HFFc6 (cell line): ENCODE measurements around the gene POMP. TPM values are rescaled to one million over a fixed set of nuclear protein-coding genes. Genes with fewer than 3 reads are reported as not detected.

Experiments used
- DNase-seq: peaks from one replicate; pipeline ENCODE4 v3.0.0-alpha.2; 2018
- H3K27ac Mint-ChIP-seq: 2 replicates; pipeline ENCODE4 v1.8.0; 2020; ENCODE audit warnings: mild to moderate bottlenecking, mixed read lengths
- H3K27me3 Mint-ChIP-seq: 2 replicates; pipeline ENCODE4 v1.8.0; 2021; ENCODE audit warnings: mild to moderate bottlenecking, moderate library complexity, mixed read lengths; ENCODE audit not compliant: insufficient read depth
- H3K36me3 Mint-ChIP-seq: 2 replicates; pipeline ENCODE4 v1.8.0; 2021; ENCODE audit warnings: low read depth, mixed read lengths
- H3K4me1 Mint-ChIP-seq: 2 replicates; pipeline ENCODE4 v1.8.0; 2020; ENCODE audit warnings: low read depth, mixed read lengths
- H3K4me3 Mint-ChIP-seq: 2 replicates; pipeline ENCODE4 v1.8.0; 2020; ENCODE audit warnings: mild to moderate bottlenecking, moderate library complexity, mixed read lengths
- H3K9me3 Mint-ChIP-seq: 2 replicates; pipeline ENCODE4 v1.8.0; 2020; ENCODE audit warnings: mild to moderate bottlenecking, mixed read lengths
- total RNA-seq, 6 experiments: library from RNA; stranded (reverse); fragmentation: NEBNext Ultra II Directional; extraction: Animal tissue kit (Norgen Biotek cat#: 25700); gene quantifications; 2 replicates in 1 of 6; 3 replicates in 5 of 6; pipeline ENCODE4 v1.2.3, GENCODE V29; 2021
- TF ChIP-seq, protein P1 (sequence below): fragments of 200-600 bp; sonication (generic); IDR thresholded peaks from 2 replicates; pipeline ENCODE4 v1.5.0; 2021; ENCODE audit warnings: antibody characterized with exemption, mild to moderate bottlenecking

Gene POMP
- total RNA-seq, 6 experiments from 2014 or later = 156 to 175 (median 165) TPM

DNA sequence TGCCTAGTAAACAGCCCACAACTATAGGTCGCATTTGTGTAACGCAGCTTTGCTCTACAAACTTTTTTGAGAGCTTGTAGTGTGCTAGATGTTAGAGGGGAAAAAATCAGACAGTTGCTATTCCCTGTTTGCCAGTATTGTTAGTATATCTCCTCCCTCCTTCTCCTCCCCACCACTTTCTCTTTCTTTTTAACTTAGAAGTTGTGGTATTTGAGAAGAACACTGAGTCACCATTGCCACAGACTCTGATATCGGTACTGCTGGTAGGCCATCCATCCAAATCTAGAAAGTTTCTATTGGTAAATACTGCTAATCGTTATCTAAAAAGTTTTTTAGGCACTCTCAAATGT lies 666 bp downstream of the POMP start:
- DNase-seq = peak; percentile 48
- H3K4me1 Mint-ChIP-seq = peaks cover 67% of the 10 kb centered on the region
- peak overlapping the region; percentile 87 for H3K4me3 Mint-ChIP-seq
- TF ChIP-seq, protein P1, sequence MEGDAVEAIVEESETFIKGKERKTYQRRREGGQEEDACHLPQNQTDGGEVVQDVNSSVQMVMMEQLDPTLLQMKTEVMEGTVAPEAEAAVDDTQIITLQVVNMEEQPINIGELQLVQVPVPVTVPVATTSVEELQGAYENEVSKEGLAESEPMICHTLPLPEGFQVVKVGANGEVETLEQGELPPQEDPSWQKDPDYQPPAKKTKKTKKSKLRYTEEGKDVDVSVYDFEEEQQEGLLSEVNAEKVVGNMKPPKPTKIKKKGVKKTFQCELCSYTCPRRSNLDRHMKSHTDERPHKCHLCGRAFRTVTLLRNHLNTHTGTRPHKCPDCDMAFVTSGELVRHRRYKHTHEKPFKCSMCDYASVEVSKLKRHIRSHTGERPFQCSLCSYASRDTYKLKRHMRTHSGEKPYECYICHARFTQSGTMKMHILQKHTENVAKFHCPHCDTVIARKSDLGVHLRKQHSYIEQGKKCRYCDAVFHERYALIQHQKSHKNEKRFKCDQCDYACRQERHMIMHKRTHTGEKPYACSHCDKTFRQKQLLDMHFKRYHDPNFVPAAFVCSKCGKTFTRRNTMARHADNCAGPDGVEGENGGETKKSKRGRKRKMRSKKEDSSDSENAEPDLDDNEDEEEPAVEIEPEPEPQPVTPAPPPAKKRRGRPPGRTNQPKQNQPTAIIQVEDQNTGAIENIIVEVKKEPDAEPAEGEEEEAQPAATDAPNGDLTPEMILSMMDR = no peak
- peak overlapping the region; percentile 86 for H3K27ac Mint-ChIP-seq
- H3K36me3 Mint-ChIP-seq = peaks cover 49% of the 10 kb centered on the region
- H3K27me3 Mint-ChIP-seq = no peaks in the 10 kb centered on the region
- no peaks in the 10 kb centered on the region for H3K9me3 Mint-ChIP-seq

DNA sequence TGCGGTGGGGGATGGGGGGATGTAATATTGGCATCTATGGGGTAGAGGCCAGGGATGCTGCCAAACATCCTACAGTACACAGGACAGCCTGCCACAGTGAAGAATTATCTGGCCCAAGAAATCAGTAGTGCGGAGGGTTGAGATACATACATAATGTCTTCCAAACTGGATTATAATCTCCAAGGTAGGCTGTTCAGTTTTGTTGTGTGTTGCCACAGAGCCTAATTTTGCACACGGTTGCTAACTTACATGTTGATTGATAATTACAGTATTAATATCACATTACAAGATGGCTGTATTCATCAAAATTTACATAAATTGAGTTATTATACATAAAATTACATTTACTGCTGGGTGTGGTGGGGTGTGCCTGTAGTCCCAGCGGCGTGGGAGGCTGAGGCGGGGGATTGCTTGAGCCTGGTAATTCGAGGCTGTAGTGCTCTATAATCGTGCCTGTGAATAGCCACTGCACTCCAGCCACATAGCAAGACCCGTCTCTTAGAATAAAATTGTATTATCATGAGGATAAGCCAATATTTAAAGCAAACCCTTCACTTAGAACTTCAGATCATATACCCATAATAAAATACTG lies 8.1 kb downstream of the POMP start:
- TF ChIP-seq, protein P1 = no peak
- Mint-ChIP-seq H3K4me1 (peaks cover 8% of the 10 kb centered on the region), H3K36me3 (peaks cover 72% of the 10 kb centered on the region), H3K4me3 (no peak overlapping the region), H3K27ac (no peak overlapping the region), H3K27me3 (no peaks in the 10 kb centered on the region), H3K9me3 (no peaks in the 10 kb centered on the region)
- no peak for DNase-seq

DNA sequence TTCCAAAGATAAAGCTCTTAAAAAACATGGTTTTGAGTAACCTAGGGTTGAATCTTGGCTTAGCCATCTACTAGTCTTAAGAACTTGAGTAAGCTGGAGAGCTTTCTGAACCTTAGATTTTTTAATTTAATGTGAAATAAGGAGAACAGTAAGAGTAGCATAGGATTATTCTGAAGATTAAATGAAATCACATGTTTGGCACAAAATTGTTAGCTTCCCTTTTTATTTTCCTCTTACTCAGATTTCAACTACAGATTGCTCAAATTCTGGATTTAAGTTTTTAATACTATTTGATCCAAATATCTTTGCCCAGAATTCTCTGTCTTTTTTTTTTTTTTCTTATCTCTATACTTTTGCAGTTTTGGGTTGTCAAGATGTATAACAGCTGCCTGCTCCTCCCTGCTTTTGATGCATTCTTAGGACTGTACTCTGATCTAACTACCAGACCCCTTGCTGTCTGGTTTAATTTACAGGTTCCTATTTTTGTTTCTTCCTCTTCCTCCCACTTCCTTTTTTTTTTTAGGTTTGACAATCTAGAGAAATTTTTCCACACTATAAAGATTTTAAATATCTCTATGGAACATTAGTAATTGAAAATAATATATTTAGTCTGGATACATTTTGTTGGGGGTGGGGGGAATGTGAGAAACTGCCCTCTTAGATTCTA lies 12.3 kb downstream of the POMP start:
- Mint-ChIP-seq H3K4me3 (no peak overlapping the region), H3K27me3 (peaks cover 3% of the 10 kb centered on the region; the same call in 1 of the 2 replicates), H3K4me1 (no peaks in the 10 kb centered on the region), H3K27ac (no peak overlapping the region), H3K36me3 (peaks cover 56% of the 10 kb centered on the region), H3K9me3 (no peaks in the 10 kb centered on the region)
- TF ChIP-seq, protein P1 = no peak
- DNase-seq = no peak

DNA sequence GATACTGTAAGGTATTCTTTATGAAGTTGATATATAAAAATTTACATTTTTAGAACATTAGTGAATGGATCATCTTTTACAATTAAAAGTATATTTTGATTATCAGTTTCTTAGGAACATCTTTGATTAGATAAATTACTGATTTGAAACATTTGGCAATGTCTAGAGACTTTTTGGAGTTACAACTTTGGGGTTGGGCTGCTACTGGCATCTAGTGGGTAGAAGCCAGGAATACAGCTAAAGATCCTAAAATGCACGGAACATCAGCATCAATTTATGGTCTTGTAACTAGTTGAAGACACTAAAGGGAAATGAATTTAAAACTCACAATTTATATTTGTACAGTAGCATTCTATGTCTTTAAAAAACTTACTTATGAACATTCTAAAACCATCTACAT lies 19.9 kb downstream of the POMP start:
- Mint-ChIP-seq H3K4me3 (no peak overlapping the region), H3K27ac (no peak overlapping the region), H3K27me3 (peaks cover 3% of the 10 kb centered on the region; the same call in 1 of the 2 replicates), H3K9me3 (no peaks in the 10 kb centered on the region), H3K4me1 (no peaks in the 10 kb centered on the region), H3K36me3 (peaks cover 21% of the 10 kb centered on the region)
- no peak for DNase-seq
- TF ChIP-seq, protein P1 = peak; percentile 41

DNA sequence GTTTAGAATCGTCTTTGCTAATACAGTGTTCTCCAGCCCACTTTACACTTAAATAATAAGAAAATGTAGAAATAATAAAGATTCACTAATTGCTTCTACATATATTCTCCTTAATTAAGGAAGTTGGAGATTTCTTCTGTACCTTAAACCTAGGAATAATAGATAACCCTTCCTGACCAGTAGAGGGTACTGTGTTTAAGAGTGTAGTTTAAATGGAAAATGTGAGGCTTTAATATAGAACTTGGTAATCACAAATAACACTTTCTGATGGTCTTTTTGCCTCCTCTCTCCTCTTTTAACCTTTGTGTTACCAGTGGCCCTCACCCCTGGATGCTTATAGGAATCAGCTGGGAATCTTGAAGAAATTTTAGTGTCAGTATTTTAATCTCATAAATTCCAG lies 20.7 kb downstream of the POMP start:
- H3K4me3 Mint-ChIP-seq = no peak overlapping the region
- DNase-seq = no peak
- peaks cover 16% of the 10 kb centered on the region for H3K36me3 Mint-ChIP-seq
- no peak overlapping the region for H3K27ac Mint-ChIP-seq
- no peaks in the 10 kb centered on the region for H3K9me3 Mint-ChIP-seq
- TF ChIP-seq, protein P1 = peak; percentile 75
- H3K27me3 Mint-ChIP-seq = peaks cover 3% of the 10 kb centered on the region; the same call in 1 of the 2 replicates
- no peaks in the 10 kb centered on the region for H3K4me1 Mint-ChIP-seq
